Ammon's horn (tissue), 1 donor: ENCODE results near the gene CLDN5.
"Not testable (repeated sequence)": the region's sequence is repeated elsewhere in the genome, so short reads cannot be mapped to it uniquely, and the experiment has no call there.

ENCODE experiments used
- DNase-seq: peaks from one replicate; pipeline ENCODE4 v3.0.0-alpha.2; 2016; ENCODE audit warnings: low spot score

The CLDN5 gene

DNA sequence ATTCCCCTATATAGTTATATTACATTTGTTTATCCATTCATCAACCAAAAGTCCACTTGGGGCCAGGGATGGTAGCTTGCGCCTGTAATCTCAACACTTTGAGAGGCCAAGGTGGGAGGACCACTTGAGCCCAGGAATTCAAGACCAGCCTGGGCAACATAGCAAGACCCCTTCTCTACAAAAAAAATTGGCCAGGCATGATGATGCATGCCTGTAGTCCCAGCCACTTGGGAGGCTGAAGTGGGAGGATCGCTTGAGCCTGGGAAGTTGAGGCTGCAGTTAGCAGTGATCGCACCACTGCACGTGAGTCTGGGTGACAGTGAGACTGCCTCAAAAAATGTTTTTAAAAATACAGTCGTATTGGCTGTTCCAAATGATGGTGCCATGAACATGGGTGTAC is 24.2 kb upstream of the CLDN5 start:
- DNase-seq: not testable (repeated sequence)

GRCh38 chr22:19547620-19548019 is 23.4 kb upstream of the CLDN5 start:
- DNase-seq: no peak

DNA sequence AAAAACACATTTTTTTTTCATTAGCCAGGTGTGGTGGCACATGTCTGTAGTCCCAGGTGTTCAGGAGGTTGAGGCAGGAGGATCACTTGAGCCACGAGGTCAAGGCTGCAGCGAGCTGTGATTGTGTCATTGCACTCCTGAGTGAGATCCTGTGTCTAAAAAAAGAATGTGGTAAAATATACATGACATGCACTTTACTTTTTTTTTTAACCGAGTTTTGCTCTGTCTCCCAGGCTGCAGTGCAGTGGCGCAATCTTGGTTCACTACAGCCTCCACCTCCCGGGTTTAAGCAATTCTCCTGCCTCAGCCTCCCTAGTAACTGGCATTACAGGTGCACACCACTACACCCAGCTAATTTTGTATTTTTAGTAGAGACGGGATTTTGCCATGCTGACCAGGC is 22.5 kb upstream of the CLDN5 start:
- DNase-seq: no peak

- no peak for DNase-seq
Observed at GRCh38 chr22:19545935-19546207, 21.7 kb upstream of the CLDN5 start.

DNA sequence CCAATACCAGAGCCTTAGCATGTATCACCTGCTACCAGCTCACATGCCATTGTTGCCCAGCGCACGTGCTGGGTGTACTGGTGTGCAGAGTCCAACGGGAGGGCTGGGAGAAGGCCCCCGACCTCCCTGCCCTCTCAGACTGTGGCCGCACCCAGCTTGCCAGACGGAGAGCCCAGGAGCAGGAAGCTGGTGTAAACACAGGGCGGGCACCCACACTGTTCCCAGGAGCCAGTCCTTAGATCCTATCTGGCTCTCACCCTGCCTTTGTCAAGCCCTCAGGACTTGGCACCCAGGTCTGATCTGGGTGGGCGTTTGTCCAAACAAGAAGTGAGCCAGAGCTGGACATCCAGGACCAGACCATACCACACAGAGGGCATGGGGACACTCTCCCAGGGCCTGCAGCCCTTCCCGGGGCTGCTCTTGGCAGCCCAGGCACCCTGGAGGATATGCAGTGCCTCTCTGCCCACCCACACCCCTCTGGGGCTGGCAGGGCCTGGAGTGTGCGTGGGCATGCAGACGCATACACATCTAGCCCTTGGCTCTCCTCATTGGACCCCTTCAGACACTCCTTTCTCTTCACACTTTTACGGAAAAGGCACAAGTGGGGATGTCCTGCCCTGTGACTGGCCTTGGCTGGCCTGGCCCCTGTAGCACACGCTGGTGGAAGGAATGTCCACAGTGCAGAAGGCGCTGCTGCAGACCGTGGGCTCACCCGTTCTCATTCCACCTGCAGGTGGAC is 19.9 kb upstream of the CLDN5 start:
- DNase-seq: no peak

DNA sequence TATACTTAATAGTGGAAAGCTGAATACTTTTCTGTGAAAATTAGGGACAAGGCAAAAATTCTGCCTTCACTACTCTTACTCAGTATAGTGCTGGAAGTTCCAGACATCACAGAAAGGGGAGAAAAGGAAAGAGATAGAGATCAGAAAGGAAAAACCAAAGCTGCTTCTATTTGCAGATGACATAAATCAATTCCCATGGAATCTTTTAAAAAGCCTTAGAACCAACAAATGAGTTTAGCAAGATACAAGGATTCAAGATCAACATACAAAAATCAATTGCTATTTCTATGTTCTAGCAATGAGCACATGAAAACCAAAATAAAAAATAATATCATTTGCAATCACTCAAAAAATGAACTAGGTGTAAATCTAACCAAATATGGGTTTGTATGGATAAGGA is 16.2 kb upstream of the CLDN5 start:
- no peak for DNase-seq

DNA sequence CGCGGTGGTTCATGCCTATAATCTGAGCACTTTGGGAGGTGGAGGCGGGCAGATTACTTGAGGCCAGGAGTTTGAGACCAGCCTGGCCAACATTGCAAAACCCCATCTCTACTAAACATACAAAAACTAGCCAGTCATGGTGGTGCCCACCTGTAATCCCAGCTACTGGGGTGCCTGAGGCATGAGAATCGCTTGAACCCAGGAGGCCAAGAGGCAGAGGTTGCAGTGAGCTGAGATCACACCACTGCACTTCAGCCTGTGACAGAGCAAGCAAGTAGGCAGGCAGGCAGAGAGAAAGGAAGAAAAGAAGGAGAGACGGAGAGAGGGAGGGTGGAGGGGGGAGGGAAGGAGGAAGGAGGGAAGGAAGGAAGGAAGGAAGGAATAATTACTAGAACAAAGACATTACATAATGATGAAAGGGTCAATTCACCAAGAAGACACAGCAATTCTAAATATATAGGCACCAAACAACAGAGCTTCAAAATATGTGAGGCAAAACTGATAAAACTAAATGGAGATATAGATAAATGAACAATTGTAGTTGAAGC is 13.8 kb upstream of the CLDN5 start:
- no peak for DNase-seq

- no peak for DNase-seq
Observed at GRCh38 chr22:19536564-19536963, 12.4 kb upstream of the CLDN5 start.

DNA sequence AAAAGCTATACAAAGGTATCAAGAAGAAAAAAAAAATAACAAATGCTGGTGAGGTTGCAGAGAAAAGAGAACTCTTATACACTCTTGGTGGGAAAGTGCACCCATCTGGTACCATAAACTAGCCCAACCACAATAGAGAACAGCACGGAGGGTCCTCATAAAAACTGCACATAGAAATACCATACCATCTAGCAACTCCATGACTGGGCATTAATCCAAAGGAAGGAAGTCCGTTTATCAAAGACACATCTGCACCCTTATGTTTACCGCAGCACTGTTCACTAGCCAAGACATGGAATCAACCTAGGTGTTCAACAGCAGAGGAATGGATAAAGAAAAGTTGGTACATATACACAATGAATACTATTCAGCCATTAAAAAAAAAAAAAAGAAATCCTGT is 10.8 kb upstream of the CLDN5 start:
- no peak for DNase-seq

DNA sequence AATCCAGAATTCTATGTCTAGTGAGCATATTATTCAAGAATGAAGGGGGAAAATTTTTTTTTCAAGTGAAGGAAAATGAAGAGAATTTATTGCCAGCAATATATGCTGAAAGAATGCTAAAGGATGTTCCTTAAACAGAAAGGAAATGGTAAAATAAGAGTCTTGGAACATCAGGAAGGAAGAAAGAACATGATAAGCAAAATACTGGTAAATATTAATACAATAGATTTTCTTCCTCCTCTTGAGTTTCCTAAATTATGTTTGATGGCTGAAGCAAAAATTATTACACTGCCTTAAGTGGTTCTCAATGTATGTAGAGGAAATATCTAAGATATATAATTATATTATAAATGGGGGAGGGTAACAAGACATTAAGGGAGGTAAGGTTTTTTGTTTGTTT is 9.6 kb upstream of the CLDN5 start:
- DNase-seq: no peak

DNA sequence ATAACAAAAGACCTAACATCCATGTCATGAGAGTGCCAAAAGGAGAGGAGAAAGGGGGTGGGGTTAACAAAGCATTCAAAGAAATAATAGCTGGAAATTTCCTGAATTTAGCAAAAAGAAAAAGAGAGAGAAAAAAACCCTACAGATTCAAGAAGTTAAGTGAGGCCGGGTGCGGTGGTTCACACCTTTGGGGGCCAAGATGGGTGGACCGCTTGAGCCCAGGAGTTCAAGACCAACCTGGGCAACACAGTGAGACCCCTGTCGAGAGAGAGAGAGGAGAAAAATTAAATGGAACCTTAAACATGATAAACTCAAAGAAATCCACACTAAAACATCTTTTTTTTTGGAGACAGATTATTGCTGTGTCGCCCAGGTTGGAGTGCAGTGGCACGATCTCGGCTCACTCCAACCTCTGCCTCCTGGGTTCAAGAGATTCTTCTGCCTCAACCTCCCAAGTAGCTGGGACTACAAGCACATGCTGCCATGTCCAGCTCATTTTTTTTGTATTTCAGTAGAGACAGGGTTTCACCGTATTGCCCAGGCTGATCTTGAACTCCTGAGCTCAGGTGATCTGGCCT is 8.9 kb upstream of the CLDN5 start:
- DNase-seq: no peak

DNA sequence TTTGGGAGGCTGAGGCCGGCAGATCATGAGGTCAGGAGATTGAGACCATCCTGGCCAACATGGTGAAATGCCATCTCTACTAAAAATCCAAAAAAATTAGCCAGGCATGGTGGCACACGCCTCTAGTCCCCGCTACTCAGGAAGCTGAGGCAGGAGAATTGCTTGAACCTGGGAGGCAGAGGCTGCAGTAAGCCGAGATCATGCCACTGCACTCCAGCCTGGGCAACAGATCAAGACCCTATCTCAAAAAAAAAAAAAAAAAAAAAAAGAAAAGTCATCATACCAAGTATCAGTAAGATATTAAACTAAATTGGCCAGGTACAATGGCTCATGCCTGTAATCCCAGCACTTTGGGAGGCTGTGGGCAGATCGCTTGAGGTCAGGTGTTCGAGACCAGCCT is 7.1 kb upstream of the CLDN5 start:
- not testable (repeated sequence) for DNase-seq

DNA sequence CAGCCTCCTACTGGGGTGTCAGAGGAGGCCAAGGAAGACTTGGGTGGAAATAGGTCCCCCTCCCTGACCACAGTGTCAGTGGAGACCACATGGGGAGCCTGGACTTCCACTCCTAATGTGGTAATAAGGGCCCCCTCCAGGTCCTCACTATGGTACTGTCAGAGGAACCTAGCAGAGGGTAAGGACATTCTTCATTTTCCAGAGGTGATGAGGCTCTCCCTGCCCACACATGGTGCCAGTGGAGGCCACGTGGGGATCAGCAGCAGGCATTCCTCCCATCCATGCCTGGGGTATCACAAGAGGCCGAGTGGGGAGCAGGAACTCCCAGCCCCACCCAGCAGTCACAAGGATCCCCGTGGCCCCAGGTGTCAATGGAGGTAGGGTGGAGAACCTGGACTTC is 6.5 kb upstream of the CLDN5 start:
- no peak for DNase-seq

DNA sequence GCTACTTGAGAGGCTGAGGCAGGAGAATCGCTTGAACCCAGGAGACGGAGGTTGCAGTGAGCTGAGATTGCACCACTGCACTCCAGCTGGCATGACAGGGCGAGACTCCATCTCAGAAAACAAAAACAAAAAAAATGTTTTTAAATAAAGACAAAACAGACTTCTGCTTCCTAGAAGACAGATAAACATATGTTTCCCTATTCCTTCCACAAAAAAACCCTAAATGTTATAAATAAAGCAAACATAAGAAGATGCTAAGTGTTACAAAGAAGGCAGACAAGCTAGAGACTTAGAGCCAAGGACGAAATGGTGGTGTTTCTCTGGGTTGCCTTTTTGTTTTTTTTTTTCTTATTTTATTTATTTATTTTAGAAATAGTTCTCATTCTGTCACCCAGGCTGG is 5.6 kb upstream of the CLDN5 start:
- no peak for DNase-seq

DNA sequence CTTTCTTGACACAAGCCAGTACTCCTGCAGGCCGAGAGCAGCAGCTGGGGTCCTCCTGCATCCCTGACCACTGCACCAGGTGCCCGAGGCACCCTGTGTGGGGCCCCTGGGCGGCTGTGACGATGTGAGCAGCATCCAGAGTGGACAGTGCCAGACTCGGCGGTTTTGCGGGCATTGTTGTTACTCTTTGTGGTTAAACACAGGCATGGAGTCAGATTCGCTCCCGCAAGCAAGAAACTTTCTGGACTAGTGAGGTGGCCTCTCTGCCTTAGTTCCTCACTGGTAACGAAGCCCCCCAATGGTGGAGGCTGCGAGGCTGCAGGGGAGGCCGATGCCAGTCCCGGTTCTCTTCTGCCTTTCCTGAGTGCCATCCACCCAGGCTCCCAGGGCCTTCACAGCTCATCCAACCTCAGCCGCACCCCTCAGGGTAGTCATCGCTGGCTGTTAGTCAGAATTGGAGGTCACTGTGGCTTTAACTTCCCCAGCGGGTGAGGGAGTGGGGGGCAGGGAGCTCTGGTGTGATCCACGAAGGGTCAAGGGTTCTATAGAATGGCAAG is 3.7 kb upstream of the CLDN5 start:
- DNase-seq: no peak

DNA sequence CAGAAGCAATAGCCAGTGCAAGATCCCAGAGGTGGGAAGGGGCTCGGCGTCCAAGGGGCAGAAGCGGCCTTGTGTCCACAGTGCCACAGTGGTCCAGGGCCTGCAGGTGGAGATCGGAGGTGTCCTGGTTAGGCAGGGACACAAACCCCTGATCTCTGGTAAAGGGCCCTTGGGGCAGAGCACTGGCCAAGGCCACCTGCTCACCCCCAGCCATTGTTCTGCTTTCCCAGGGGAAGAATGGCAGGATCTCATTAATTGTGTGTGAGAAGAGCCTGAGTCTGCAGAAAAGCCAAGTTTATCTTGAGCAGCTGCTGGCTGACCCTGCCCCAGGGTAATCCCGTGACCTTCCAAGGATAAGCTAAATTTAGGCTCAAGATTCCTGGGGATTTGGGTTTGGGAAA is 3.1 kb upstream of the CLDN5 start:
- DNase-seq: no peak

DNA sequence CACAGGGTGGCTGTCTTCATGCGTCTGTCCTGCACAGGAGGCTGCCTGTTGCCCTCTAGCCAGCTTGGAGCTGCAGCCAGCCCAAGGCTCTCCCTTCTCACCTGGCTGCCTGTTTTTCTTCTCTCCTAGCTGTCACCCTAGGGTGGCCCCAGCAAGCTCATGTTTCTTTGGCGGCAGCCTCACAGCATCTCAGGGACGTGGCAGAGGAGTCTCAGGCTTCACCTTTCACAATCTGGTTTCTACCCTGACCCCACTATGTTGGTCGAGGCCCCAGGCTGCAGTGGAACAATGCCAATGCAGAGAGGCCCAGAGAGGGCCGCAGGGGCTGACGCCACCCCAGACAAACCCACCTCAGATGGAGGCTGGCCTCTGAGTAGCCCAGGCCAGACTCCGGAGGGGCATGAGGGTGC is 2.5 kb upstream of the CLDN5 start:
- no peak for DNase-seq

- no peak for DNase-seq
Observed at GRCh38 chr22:19526076-19526701, 2.0 kb upstream of the CLDN5 start.

DNA sequence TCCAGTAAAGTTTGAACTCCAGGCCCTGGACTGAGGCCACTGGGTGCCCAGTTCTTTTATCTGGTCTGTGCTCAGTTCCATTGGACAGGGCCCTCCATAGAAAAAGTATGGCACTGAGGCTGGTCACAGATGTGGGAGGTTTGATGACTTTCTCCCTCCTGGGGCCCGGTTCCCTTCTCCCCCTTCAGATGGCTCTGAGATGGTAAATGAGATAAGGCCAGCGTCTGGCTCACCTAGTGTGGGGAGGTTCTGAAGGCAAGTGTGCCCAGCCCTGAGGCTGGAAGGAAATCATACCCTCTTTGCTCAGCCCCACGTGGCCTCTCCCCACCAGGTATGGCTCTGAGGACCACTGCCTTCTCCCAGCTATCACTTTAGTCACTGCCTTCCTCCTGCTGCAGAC is 1.5 kb upstream of the CLDN5 start:
- no peak for DNase-seq

DNA sequence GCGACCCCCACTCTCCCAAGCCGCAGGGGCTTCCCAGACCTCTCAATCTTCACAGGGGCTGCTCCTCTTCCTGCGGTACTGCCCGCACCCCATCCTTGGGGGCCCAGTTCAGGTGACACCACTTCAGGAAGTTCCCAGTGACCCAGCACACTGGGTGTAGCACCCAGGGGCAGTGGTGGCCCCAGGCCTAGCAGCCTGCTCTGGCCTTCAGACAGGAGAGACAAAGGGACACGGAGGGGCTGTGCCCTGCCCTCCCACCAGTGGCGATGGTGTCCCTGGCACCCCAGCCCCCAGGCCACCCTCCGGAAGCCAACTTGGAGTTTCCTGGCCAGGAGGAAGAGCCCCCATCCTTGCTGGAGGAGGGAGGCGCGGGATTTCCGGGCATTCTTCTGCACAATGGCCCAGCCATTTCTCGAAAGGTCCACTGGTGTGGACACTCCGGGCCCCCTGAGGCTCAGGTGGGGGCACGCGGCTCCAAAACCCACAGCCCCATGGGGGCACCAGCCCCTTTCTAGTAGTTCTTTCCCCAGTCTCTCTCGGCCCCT is 978 bp upstream of the CLDN5 start:
- no peak for DNase-seq

- DNase-seq: no peak
Observed at GRCh38 chr22:19523240-19524169, 705 bp downstream of the CLDN5 start.

GRCh38 chr22:19522881-19523239 is 1.4 kb downstream of the CLDN5 start:
- DNase-seq: no peak
